HepG2 (cell line): ENCODE results near the gene BAHCC1. TPM values are rescaled to one million over a fixed set of nuclear protein-coding genes. Genes with fewer than 3 reads are reported as not detected.
A peak's percentile ranks its signal among the peaks of the same experiment; 100 is the strongest.

Experiments used
- CBFB ChIP-seq: sonication (generic); formaldehyde crosslinking; IDR thresholded peaks from 2 replicates; pipeline ENCODE4 v1.4.0; 2020; ENCODE audit warnings: missing genetic modification reagents
- HDAC1 ChIP-seq: sonication (generic); formaldehyde crosslinking; IDR thresholded peaks from 2 replicates; pipeline ENCODE4 v1.5.1; 2020; ENCODE audit warnings: mild to moderate bottlenecking, missing genetic modification reagents
- HDAC2 ChIP-seq: sonication (generic); formaldehyde crosslinking; IDR thresholded peaks from 2 replicates; pipeline ENCODE4 v1.4.0; 2020; ENCODE audit warnings: missing genetic modification reagents
- HDAC6 ChIP-seq: fragments of 200-600 bp; sonication (generic); IDR thresholded peaks from 2 replicates; pipeline ENCODE4 v1.7.0; 2017; ENCODE audit warnings: mild to moderate bottlenecking, antibody characterized with exemption, low read length, low read depth
- MAZ ChIP-seq, 2 experiments: sonication (generic) in 1 of 2; formaldehyde crosslinking in 1 of 2; IDR thresholded peaks; 2 replicates each; pipeline versions ENCODE4 v1.5.0 to v1.6.1; 2012 to 2020; ENCODE audit warnings: low read depth in 2 of 2, mild to moderate bottlenecking in 2 of 2, borderline replicate concordance in 1 of 2, improper control_type of control experiment in 1 of 2, low read length in 1 of 2, missing genetic modification reagents in 1 of 2, moderate library complexity in 1 of 2
- NFYC ChIP-seq: IDR thresholded peaks from 2 replicates; pipeline ENCODE4 v1.6.1; 2016; ENCODE audit warnings: missing genetic modification reagents, missing compliant biosample characterization
- PATZ1 ChIP-seq: sonication (generic); formaldehyde crosslinking; IDR thresholded peaks from 2 replicates; pipeline ENCODE4 v1.4.0; 2020; ENCODE audit warnings: missing genetic modification reagents
- PHF8 ChIP-seq: sonication (generic); formaldehyde crosslinking; IDR thresholded peaks from 2 replicates; pipeline ENCODE4 v1.5.0; 2020; ENCODE audit warnings: missing genetic modification reagents
- RNF2 ChIP-seq: fragments of 450-650 bp; conservative IDR thresholded peaks from 2 replicates; pipeline ENCODE4 v1.6.1; 2016; ENCODE audit warnings: low read depth
- SMAD9 ChIP-seq: sonication (generic); formaldehyde crosslinking; IDR thresholded peaks from 2 replicates; pipeline ENCODE4 v1.5.1; 2020; ENCODE audit warnings: mild to moderate bottlenecking, missing genetic modification reagents
- SMC3 ChIP-seq: IDR thresholded peaks from 2 replicates; pipeline ENCODE4 v1.6.1; 2011; ENCODE audit warnings: low read length, improper control_type of control experiment
- SRSF9 ChIP-seq: fragments of 200-400 bp; formaldehyde crosslinking; IDR thresholded peaks from 2 replicates; pipeline ENCODE4 v1.6.1; 2018; ENCODE audit warnings: borderline replicate concordance, mild to moderate bottlenecking, low read depth, low read length; ENCODE audit not compliant: insufficient read depth, poor library complexity, severe bottlenecking
- USF2 ChIP-seq, 2 experiments: sonication (generic) in 1 of 2; formaldehyde crosslinking in 1 of 2; IDR thresholded peaks; 2 replicates each; pipeline versions ENCODE4 v1.5.1 to v1.6.1; 2011 to 2020; ENCODE audit warnings: borderline replicate concordance in 1 of 2, low read depth in 1 of 2, low read length in 1 of 2, mild to moderate bottlenecking in 1 of 2, missing genetic modification reagents in 1 of 2, moderate library complexity in 1 of 2
- ZBTB20 ChIP-seq: sonication (generic); formaldehyde crosslinking; IDR thresholded peaks from 2 replicates; pipeline ENCODE4 v1.8.1; 2023; ENCODE audit warnings: missing genetic modification reagents, low read depth, mild to moderate bottlenecking, borderline replicate concordance
- ZBTB46 ChIP-seq: sonication (generic); formaldehyde crosslinking; IDR thresholded peaks from 2 replicates; pipeline ENCODE4 v1.4.0; 2020; ENCODE audit warnings: mild to moderate bottlenecking, missing genetic modification reagents, borderline replicate concordance
- ZNF274 ChIP-seq: sonication (generic); formaldehyde crosslinking; IDR thresholded peaks from 2 replicates; pipeline ENCODE4 v1.5.1; 2020; ENCODE audit warnings: mild to moderate bottlenecking, missing genetic modification reagents
- ZNF333 ChIP-seq: sonication (generic); formaldehyde crosslinking; IDR thresholded peaks from 2 replicates; pipeline ENCODE4 v1.4.0; 2020; ENCODE audit warnings: mild to moderate bottlenecking, missing genetic modification reagents, borderline replicate concordance
- ZNF501 ChIP-seq: sonication (generic); formaldehyde crosslinking; IDR thresholded peaks from 2 replicates; pipeline ENCODE4 v1.5.1; 2020; ENCODE audit warnings: mild to moderate bottlenecking, moderate library complexity, missing genetic modification reagents
- ZNF570 ChIP-seq: sonication (generic); formaldehyde crosslinking; IDR thresholded peaks from 2 replicates; pipeline ENCODE4 v1.4.0; 2020; ENCODE audit warnings: mild to moderate bottlenecking, missing genetic modification reagents, borderline replicate concordance
- ZNF577 ChIP-seq: sonication (generic); formaldehyde crosslinking; IDR thresholded peaks from 2 replicates; pipeline ENCODE4 v1.4.0; 2020; ENCODE audit warnings: mild to moderate bottlenecking, low read depth, missing genetic modification reagents, borderline replicate concordance
- ZNF780A ChIP-seq: sonication (generic); formaldehyde crosslinking; IDR thresholded peaks from 2 replicates; pipeline ENCODE4 v1.8.0; 2022; ENCODE audit warnings: mild to moderate bottlenecking, missing genetic modification reagents, moderate library complexity
- ZNF839 ChIP-seq: sonication (generic); formaldehyde crosslinking; IDR thresholded peaks from 2 replicates; pipeline ENCODE4 v1.4.0; 2020; ENCODE audit warnings: missing genetic modification reagents, mild to moderate bottlenecking, borderline replicate concordance
- polyA plus RNA-seq, 8 experiments: library from polyadenylated mRNA; depleted of rRNA in 3 of 8; stranded (reverse) in 7 of 8; unstranded in 1 of 8; fragments of >200 nt; fragmentation: Illumina TruSeq in 4 of 8; extraction: Trizol in 4 of 8; gene quantifications; 2 replicates each; pipeline versions ENCODE4 v1.2.1 to v1.2.3, GENCODE V29; 2011 to 2016; ENCODE audit warnings: low read depth in 4 of 8, missing spikeins in 1 of 8, mixed read lengths in 1 of 8; ENCODE audit not compliant: insufficient read depth in 1 of 8
- total RNA-seq, 5 experiments: library from RNA; depleted of rRNA; stranded (reverse); fragments of >200 nt; fragmentation: Illumina TruSeq; extraction: Trizol; gene quantifications; 2 replicates each; pipeline ENCODE4 v1.2.3, GENCODE V29; 2016; ENCODE audit warnings: low read depth in 1 of 5
- TF ChIP-seq, protein P1 (sequence below): IDR thresholded peaks from 2 replicates; pipeline ENCODE4 v1.6.1; 2016

BAHCC1 gene
- total and polyA plus RNA-seq, 2 of the 13 experiments (the other 11 are each of a cell fraction or from before 2014, with no cell fraction given), result 1.4 to 1.7 TPM

- TF ChIP-seq USF2 (IDR thresholded peaks at IDR 0.05; ENCODE audit: low read depth, low read length), result no peak
- no peak for TF ChIP-seq USF2 (CRISPR knock-in tag; IDR thresholded peaks at IDR 0.05; ENCODE audit: borderline replicate concordance)
- no peak for TF ChIP-seq NFYC (CRISPR knock-in tag)
- TF ChIP-seq, protein P1, sequence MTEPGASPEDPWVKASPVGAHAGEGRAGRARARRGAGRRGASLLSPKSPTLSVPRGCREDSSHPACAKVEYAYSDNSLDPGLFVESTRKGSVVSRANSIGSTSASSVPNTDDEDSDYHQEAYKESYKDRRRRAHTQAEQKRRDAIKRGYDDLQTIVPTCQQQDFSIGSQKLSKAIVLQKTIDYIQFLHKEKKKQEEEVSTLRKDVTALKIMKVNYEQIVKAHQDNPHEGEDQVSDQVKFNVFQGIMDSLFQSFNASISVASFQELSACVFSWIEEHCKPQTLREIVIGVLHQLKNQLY (CRISPR knock-in tag), result no peak
- peak; percentile 10; the same call in 1 of the 2 replicates for TF ChIP-seq PHF8 (CRISPR knock-in tag)
- TF ChIP-seq MAZ (IDR thresholded peaks at IDR 0.05; ENCODE audit: borderline replicate concordance, low read depth, low read length), result no peak
- no peak for TF ChIP-seq MAZ (CRISPR knock-in tag; IDR thresholded peaks at IDR 0.05; ENCODE audit: low read depth)
- no peak for TF ChIP-seq ZNF501 (CRISPR knock-in tag)
- no peak for TF ChIP-seq ZBTB20 (CRISPR knock-in tag)
- no peak for TF ChIP-seq ZNF577 (CRISPR knock-in tag)
- TF ChIP-seq SRSF9, result no peak
- no peak for TF ChIP-seq ZNF274 (CRISPR knock-in tag)
- no peak for TF ChIP-seq HDAC6
- no peak for TF ChIP-seq ZNF780A (CRISPR knock-in tag)
- no peak for TF ChIP-seq SMC3
- no peak for TF ChIP-seq RNF2
- TF ChIP-seq ZNF333, result no peak
- TF ChIP-seq CBFB (CRISPR knock-in tag), result no peak
- TF ChIP-seq ZBTB46 (CRISPR knock-in tag), result no peak
- no peak for TF ChIP-seq ZNF839
- no peak for TF ChIP-seq SMAD9 (CRISPR knock-in tag)
- no peak for TF ChIP-seq HDAC1 (CRISPR knock-in tag)
- no peak for TF ChIP-seq HDAC2
- no peak for TF ChIP-seq PATZ1 (CRISPR knock-in tag)
- no peak for TF ChIP-seq ZNF570 (CRISPR knock-in tag)
These were observed 4.4 kb downstream of the BAHCC1 start (continued) for GRCh38 chr17:81399481-81400153.
